ENCODE data around the gene TSPAN15.
"Not testable (repeated sequence)": the region's sequence is repeated elsewhere in the genome, so short reads cannot be mapped to it uniquely, and the experiment has no call there.

Gene TSPAN15

GRCh38 chr10:69504576-69505250 is 53.4 kb downstream of the TSPAN15 start:
- DNase-seq, result no peak

- no peak for DNase-seq
Observed at GRCh38 chr10:69505636-69506318, 54.5 kb downstream of the TSPAN15 start.

- no peak for DNase-seq
Observed at GRCh38 chr10:69506487-69506833, 55.2 kb downstream of the TSPAN15 start.

GRCh38 chr10:69506834-69507713 is 55.8 kb downstream of the TSPAN15 start:
- DNase-seq, result no peak

- DNase-seq, result no peak
Observed at GRCh38 chr10:69508738-69509340, 57.6 kb downstream of the TSPAN15 start.

- DNase-seq, result no peak
Observed at GRCh38 chr10:69512901-69513300, 61.6 kb downstream of the TSPAN15 start.

- DNase-seq, result no peak
Observed at GRCh38 chr10:69513617-69514016, 62.4 kb downstream of the TSPAN15 start.

GRCh38 chr10:69515699-69516259 is 64.5 kb downstream of the TSPAN15 start:
- DNase-seq, result peak; percentile 39

- DNase-seq, result no peak
Observed at GRCh38 chr10:69516316-69516715, 65.1 kb downstream of the TSPAN15 start.

GRCh38 chr10:69516796-69517195 is 65.5 kb downstream of the TSPAN15 start:
- no peak for DNase-seq

GRCh38 chr10:69517271-69517848 is 66.1 kb downstream of the TSPAN15 start:
- no peak for DNase-seq

GRCh38 chr10:69527961-69528360 is 76.7 kb downstream of the TSPAN15 start:
- no peak for DNase-seq

- no peak for DNase-seq
Observed at GRCh38 chr10:69533658-69534057, 82.4 kb downstream of the TSPAN15 start.

GRCh38 chr10:69536521-69536920 is 85.3 kb downstream of the TSPAN15 start:
- DNase-seq, result not testable (repeated sequence)

GRCh38 chr10:69537449-69537848 is 86.2 kb downstream of the TSPAN15 start:
- no peak for DNase-seq

GRCh38 chr10:69538461-69538860 is 87.2 kb downstream of the TSPAN15 start:
- no peak for DNase-seq

GRCh38 chr10:69541463-69541862 is 90.2 kb downstream of the TSPAN15 start:
- no peak for DNase-seq

GRCh38 chr10:69549959-69550358 is 98.7 kb downstream of the TSPAN15 start:
- no peak for DNase-seq

GRCh38 chr10:69552268-69552667 is 101.0 kb downstream of the TSPAN15 start:
- DNase-seq, result no peak

GRCh38 chr10:69553328-69553727 is 102.1 kb downstream of the TSPAN15 start:
- DNase-seq, result no peak

- DNase-seq, result no peak
Observed at GRCh38 chr10:69554611-69555010, 103.3 kb downstream of the TSPAN15 start.
